LoVo (cell line): ENCODE data around the gene TAF11L6.
"Not testable (repeated sequence)": the region's sequence is repeated elsewhere in the genome, so short reads cannot be mapped to it uniquely, and the experiment has no call there.

Experiments used
- DNase-seq: peaks from one replicate; pipeline ENCODE4 v3.0.0-alpha.2; 2016; ENCODE audit warnings: low spot score

TAF11L6 gene

GRCh38 chr5:17528369-17528768, at the start of gene TAF11L6:
Gene TAF11L6 (plus strand): TSS chr5:17528669.
- not testable (repeated sequence) for DNase-seq

GRCh38 chr5:17481378-17481777, 47.1 kb upstream of the TAF11L6 start:
- DNase-seq: no peak

GRCh38 chr5:17482790-17483189, 45.7 kb upstream of the TAF11L6 start:
- DNase-seq: no peak

- not testable (repeated sequence) for DNase-seq
These were observed 41.9 kb upstream of the TAF11L6 start for GRCh38 chr5:17486464-17487173.

- no peak for DNase-seq
These were observed 41.3 kb upstream of the TAF11L6 start for GRCh38 chr5:17487174-17487512.

GRCh38 chr5:17491257-17491656, 37.2 kb upstream of the TAF11L6 start:
- not testable (repeated sequence) for DNase-seq

GRCh38 chr5:17492770-17493169, 35.7 kb upstream of the TAF11L6 start:
- no peak for DNase-seq

- no peak for DNase-seq
These were observed 31.0 kb upstream of the TAF11L6 start for GRCh38 chr5:17497446-17497845.

- not testable (repeated sequence) for DNase-seq
These were observed 30.5 kb upstream of the TAF11L6 start, which contains the start of gene TAF11L2 for GRCh38 chr5:17497931-17498330. Gene TAF11L2 (plus strand): TSS chr5:17498231.

- DNase-seq: no peak
These were observed 16.6 kb upstream of the TAF11L6 start for GRCh38 chr5:17511775-17512325.

GRCh38 chr5:17517526-17517925, 10.9 kb upstream of the TAF11L6 start:
- DNase-seq: not testable (repeated sequence)

- not testable (repeated sequence) for DNase-seq
These were observed 10.4 kb upstream of the TAF11L6 start, which contains the start of gene TAF11L3 for GRCh38 chr5:17518067-17518466. Gene TAF11L3 (plus strand): TSS chr5:17518367.

GRCh38 chr5:17519508-17519907, 9.0 kb upstream of the TAF11L6 start:
- DNase-seq: not testable (repeated sequence)

GRCh38 chr5:17521501-17521900, 7.0 kb upstream of the TAF11L6 start, which contains the start of gene TAF11L4:
Gene TAF11L4 (plus strand): TSS chr5:17521801.
- DNase-seq: not testable (repeated sequence)

GRCh38 chr5:17524935-17525334, 3.5 kb upstream of the TAF11L6 start, which contains the start of gene TAF11L5:
Gene TAF11L5 (plus strand): TSS chr5:17525235.
- not testable (repeated sequence) for DNase-seq

- DNase-seq: not testable (repeated sequence)
These were observed 2.0 kb upstream of the TAF11L6 start for GRCh38 chr5:17526504-17526903.
